ENCODE measurements around the gene HSPB6. TPM values are rescaled to one million over a fixed set of nuclear protein-coding genes. Genes with fewer than 3 reads are reported as not detected.
A peak's percentile ranks its signal among the peaks of the same experiment; 100 is the strongest.

HSPB6 gene
- total RNA-seq, 1 donor from 2014 or later = 21.7 TPM

GRCh38 chr19:35715981-35716800 is 40.6 kb downstream of the HSPB6 start:
- H3K36me3 Mint-ChIP-seq = peaks cover 2% of the 10 kb centered on the region
- peak overlapping the region; percentile 85 for H3K4me3 Mint-ChIP-seq
- TF ChIP-seq CTCF (IDR thresholded peaks at IDR 0.05; ENCODE audit: unreplicated experiment) = no peak
- peaks cover 24% of the 10 kb centered on the region for H3K4me1 Mint-ChIP-seq
- peak in 1 of 2 experiments; percentile 74 for DNase-seq (ENCODE audit: low spot score in 2 of 2, unreplicated experiment in 2 of 2)
- H3K9me3 Mint-ChIP-seq = no peaks in the 10 kb centered on the region
- no peaks in the 10 kb centered on the region for H3K27me3 Mint-ChIP-seq (ENCODE audit: low read depth)
- peak overlapping the region; percentile 86 for H3K27ac Mint-ChIP-seq

- peaks cover 2% of the 10 kb centered on the region for H3K36me3 Mint-ChIP-seq
- H3K27me3 Mint-ChIP-seq (ENCODE audit: low read depth) = no peaks in the 10 kb centered on the region
- H3K4me3 Mint-ChIP-seq = no peak overlapping the region
- DNase-seq (ENCODE audit: low spot score in 2 of 2, unreplicated experiment in 2 of 2) = no peak
- TF ChIP-seq CTCF (IDR thresholded peaks at IDR 0.05; ENCODE audit: unreplicated experiment) = no peak
- H3K27ac Mint-ChIP-seq = no peak overlapping the region
- peaks cover 24% of the 10 kb centered on the region for H3K4me1 Mint-ChIP-seq
- no peaks in the 10 kb centered on the region for H3K9me3 Mint-ChIP-seq
Observed at GRCh38 chr19:35715355-35715809, 41.4 kb downstream of the HSPB6 start.

- Mint-ChIP-seq H3K4me1 (peaks cover 24% of the 10 kb centered on the region), H3K9me3 (no peaks in the 10 kb centered on the region), H3K27ac (no peak overlapping the region), H3K4me3 (peak overlapping the region; percentile 51), H3K27me3 (ENCODE audit: low read depth) (no peaks in the 10 kb centered on the region), H3K36me3 (no peaks in the 10 kb centered on the region)
- TF ChIP-seq CTCF (IDR thresholded peaks at IDR 0.05; ENCODE audit: unreplicated experiment) = no peak
- no peak for DNase-seq (ENCODE audit: low spot score in 2 of 2, unreplicated experiment in 2 of 2)
Observed at GRCh38 chr19:35714601-35715354, 42.1 kb downstream of the HSPB6 start.

GRCh38 chr19:35713904-35714495 is 42.8 kb downstream of the HSPB6 start:
- no peaks in the 10 kb centered on the region for H3K36me3 Mint-ChIP-seq
- no peak for TF ChIP-seq CTCF (IDR thresholded peaks at IDR 0.05; ENCODE audit: unreplicated experiment)
- H3K9me3 Mint-ChIP-seq = no peaks in the 10 kb centered on the region
- H3K4me3 Mint-ChIP-seq = no peak overlapping the region
- peaks cover 17% of the 10 kb centered on the region for H3K4me1 Mint-ChIP-seq
- no peak for DNase-seq (ENCODE audit: low spot score in 2 of 2, unreplicated experiment in 2 of 2)
- no peaks in the 10 kb centered on the region for H3K27me3 Mint-ChIP-seq (ENCODE audit: low read depth)
- H3K27ac Mint-ChIP-seq = no peak overlapping the region

- TF ChIP-seq CTCF (IDR thresholded peaks at IDR 0.05; ENCODE audit: unreplicated experiment) = no peak
- H3K27ac Mint-ChIP-seq = no peak overlapping the region
- H3K27me3 Mint-ChIP-seq (ENCODE audit: low read depth) = no peaks in the 10 kb centered on the region
- no peaks in the 10 kb centered on the region for H3K36me3 Mint-ChIP-seq
- H3K4me3 Mint-ChIP-seq = no peak overlapping the region
- peaks cover 14% of the 10 kb centered on the region for H3K4me1 Mint-ChIP-seq
- DNase-seq (ENCODE audit: low spot score in 2 of 2, unreplicated experiment in 2 of 2) = no peak
- H3K9me3 Mint-ChIP-seq = no peaks in the 10 kb centered on the region
Observed at GRCh38 chr19:35713506-35713850, 43.4 kb downstream of the HSPB6 start.
